ENCODE data around the gene CDH8.

GRCh38 chr16:61797296-61797795 is 238.9 kb downstream of the CDH8 start:
- TF ChIP-seq CTCF (conservative IDR thresholded peaks at IDR 0.05; ENCODE audit: low read depth, low read length) (no peak), EZH2 (IDR thresholded peaks at IDR 0.05; ENCODE audit: borderline replicate concordance, low read depth, low read length, poor library complexity, severe bottlenecking) (no peak)

All from A673 (cell line).